H9 (cell line): ENCODE results near the gene PRAMEF14. TPM values are rescaled to one million over a fixed set of nuclear protein-coding genes. Genes with fewer than 3 reads are reported as not detected.
"Not testable (repeated sequence)": the region's sequence is repeated elsewhere in the genome, so short reads cannot be mapped to it uniquely, and the experiment has no call there.

Experiments used
- DNase-seq: peaks from one replicate; pipeline ENCODE4 v3.0.0-alpha.2; 2017
- H2AFZ ChIP-seq: one replicate; pipeline ENCODE4 v1.6.1; 2013; ENCODE audit warnings: mild to moderate bottlenecking, low read length, control low read depth, moderate library complexity
- H2AK5ac ChIP-seq: 2 replicates; pipeline ENCODE4 v1.6.1; 2013; ENCODE audit warnings: low read length, control low read depth, mixed read lengths; ENCODE audit not compliant: insufficient read length
- H2BK120ac ChIP-seq: one replicate; pipeline ENCODE4 v1.6.1; 2013; ENCODE audit warnings: low read depth, mild to moderate bottlenecking, low read length, control low read depth, inconsistent platforms; ENCODE audit not compliant: poor library complexity, severe bottlenecking
- H2BK12ac ChIP-seq: 2 replicates; pipeline ENCODE4 v1.6.1; 2013; ENCODE audit warnings: low read length, control low read depth, mixed read lengths, low read depth; ENCODE audit not compliant: insufficient read length
- H2BK15ac ChIP-seq: 2 replicates; pipeline ENCODE4 v1.6.1; 2013; ENCODE audit warnings: low read depth, low read length, control low read depth
- H2BK20ac ChIP-seq: one replicate; pipeline ENCODE4 v1.6.1; 2013; ENCODE audit warnings: low read depth, mild to moderate bottlenecking, low read length, control low read depth, inconsistent platforms; ENCODE audit not compliant: poor library complexity, severe bottlenecking
- H2BK5ac ChIP-seq: 2 replicates; pipeline ENCODE4 v1.6.1; 2013; ENCODE audit warnings: low read length, control low read depth, mixed read lengths; ENCODE audit not compliant: insufficient read length
- H3K14ac ChIP-seq: 2 replicates; pipeline ENCODE4 v1.6.1; 2013; ENCODE audit warnings: low read length, control low read depth; ENCODE audit not compliant: insufficient read depth
- H3K18ac ChIP-seq: 2 replicates; pipeline ENCODE4 v1.6.1; 2013; ENCODE audit warnings: low read depth, mild to moderate bottlenecking, mixed read lengths, low read length, control low read depth; ENCODE audit not compliant: insufficient read length
- H3K23ac ChIP-seq: 2 replicates; pipeline ENCODE4 v1.6.1; 2013; ENCODE audit warnings: low read length, control low read depth, mixed read lengths, low read depth; ENCODE audit not compliant: insufficient read length
- H3K23me2 ChIP-seq: 2 replicates; pipeline ENCODE4 v1.6.1; 2013; ENCODE audit warnings: low read depth, mild to moderate bottlenecking, mixed read lengths, low read length, control low read depth; ENCODE audit not compliant: insufficient read length, poor library complexity, severe bottlenecking
- H3K27ac ChIP-seq: 2 replicates; pipeline ENCODE4 v1.5.1; 2013; ENCODE audit warnings: low read length, control low read depth, mixed read lengths, low read depth; ENCODE audit not compliant: insufficient read length
- H3K27me3 ChIP-seq: 2 replicates; pipeline ENCODE4 v1.6.1; 2013; ENCODE audit warnings: low read length, control low read depth, inconsistent platforms; ENCODE audit not compliant: insufficient read depth
- H3K4ac ChIP-seq: 2 replicates; pipeline ENCODE4 v1.6.1; 2013; ENCODE audit warnings: low read depth, mild to moderate bottlenecking, control low read depth, inconsistent platforms, low read length, moderate library complexity
- H3K4me1 ChIP-seq: 2 replicates; pipeline ENCODE4 v1.6.1; 2013; ENCODE audit warnings: low read length, control low read depth, inconsistent platforms; ENCODE audit not compliant: insufficient read depth
- H3K4me2 ChIP-seq: 2 replicates; pipeline ENCODE4 v1.6.1; 2013; ENCODE audit warnings: low read length, control low read depth, mixed read lengths; ENCODE audit not compliant: insufficient read length, insufficient read depth
- H3K56ac ChIP-seq: 2 replicates; pipeline ENCODE4 v1.6.1; 2013; ENCODE audit warnings: low read depth, mild to moderate bottlenecking, mixed read lengths, low read length, control low read depth; ENCODE audit not compliant: insufficient read length
- H3K79me1 ChIP-seq: 2 replicates; pipeline ENCODE4 v1.6.1; 2013; ENCODE audit warnings: low read depth, mild to moderate bottlenecking, moderate library complexity, low read length, control low read depth, inconsistent platforms; ENCODE audit not compliant: insufficient read depth, poor library complexity, severe bottlenecking
- H3K79me2 ChIP-seq: 2 replicates; pipeline ENCODE4 v1.6.1; 2013; ENCODE audit warnings: low read length, control low read depth, inconsistent platforms; ENCODE audit not compliant: insufficient read depth
- H3K9ac ChIP-seq: 2 replicates; pipeline ENCODE4 v1.6.1; 2013; ENCODE audit warnings: low read length, control low read depth, mixed read lengths; ENCODE audit not compliant: insufficient read length; ENCODE audit errors: extremely low read depth
- H3K9me3 ChIP-seq: one replicate; pipeline ENCODE4 v1.6.1; 2013; ENCODE audit warnings: low read depth, low read length, inconsistent platforms; ENCODE audit not compliant: control insufficient read depth
- H3T11ph ChIP-seq: one replicate; pipeline ENCODE4 v1.6.1; 2013; ENCODE audit warnings: mild to moderate bottlenecking, low read length, control low read depth, inconsistent platforms
- H4K20me1 ChIP-seq: one replicate; pipeline ENCODE4 v1.6.1; 2013; ENCODE audit not compliant: control insufficient read depth, insufficient read length, insufficient read depth
- H4K5ac ChIP-seq: 2 replicates; pipeline ENCODE4 v1.6.1; 2013; ENCODE audit warnings: low read depth, mild to moderate bottlenecking, mixed read lengths, low read length, control low read depth; ENCODE audit not compliant: insufficient read length
- H4K8ac ChIP-seq: replicated peaks from 2 replicates; pipeline ENCODE4 v1.6.1; 2013; ENCODE audit warnings: low read length, control low read depth, mixed read lengths, low read depth; ENCODE audit not compliant: insufficient read length
- H4K91ac ChIP-seq: 2 replicates; pipeline ENCODE4 v1.6.1; 2013; ENCODE audit warnings: low read depth, mild to moderate bottlenecking, moderate library complexity, mixed read lengths, low read length, control low read depth; ENCODE audit not compliant: insufficient read length
- H3K27ac Mint-ChIP-seq, 3 experiments: 2 replicates in 2 of 3; 3 replicates in 1 of 3; pipeline ENCODE4 v1.8.0; 2020 to 2021; ENCODE audit warnings: mixed read lengths in 3 of 3, mild to moderate bottlenecking in 1 of 3, moderate library complexity in 1 of 3
- H3K27me3 Mint-ChIP-seq: 2 replicates; pipeline ENCODE4 v1.8.0; 2021; ENCODE audit warnings: low read depth, mild to moderate bottlenecking, moderate library complexity, mixed read lengths
- H3K36me3 Mint-ChIP-seq, 3 experiments: 2 replicates in 2 of 3; 3 replicates in 1 of 3; pipeline ENCODE4 v1.8.0; 2020 to 2021; ENCODE audit warnings: low read depth in 3 of 3, mixed read lengths in 3 of 3; ENCODE audit not compliant: insufficient read depth in 1 of 3
- H3K4me1 Mint-ChIP-seq, 2 experiments: 2 replicates each; pipeline ENCODE4 v1.8.0; 2020; ENCODE audit warnings: mixed read lengths in 2 of 2
- H3K4me3 Mint-ChIP-seq, 2 experiments: 2 replicates in 1 of 2; 3 replicates in 1 of 2; pipeline ENCODE4 v1.8.0; 2020 to 2021; ENCODE audit warnings: mild to moderate bottlenecking in 2 of 2, mixed read lengths in 2 of 2, moderate library complexity in 1 of 2
- H3K9me3 Mint-ChIP-seq, 2 experiments: 2 replicates in 1 of 2; 3 replicates in 1 of 2; pipeline ENCODE4 v1.8.0; 2020; ENCODE audit warnings: mild to moderate bottlenecking in 2 of 2, mixed read lengths in 2 of 2, moderate library complexity in 1 of 2
- CTCF ChIP-seq: fragments of 200-600 bp; sonication (generic); conservative IDR thresholded peaks from 3 replicates; pipeline ENCODE4 v1.8.0; 2021; ENCODE audit warnings: antibody characterized with exemption, mild to moderate bottlenecking
- WGBS: extraction: QIAGEN DNeasy Blood & Tissue Kit; methylation state at CpG from one replicate; pipeline ENCODE4 v1.1.7; 2013; ENCODE audit warnings: missing lambda C conversion rate, low lambda C conversion rate, mixed read lengths; ENCODE audit not compliant: insufficient read length; ENCODE audit errors: extremely low coverage; 5-methylcytosine and 5-hydroxymethylcytosine counted together
- total RNA-seq: library from RNA; stranded (reverse); gene quantifications from 2 replicates; pipeline ENCODE4 v1.2.1, GENCODE V29; 2021

Gene PRAMEF14
- total RNA-seq, 1 experiment from 2014 or later: not detected

GRCh38 chr1:13356774-13357173 is 9.8 kb upstream of the PRAMEF14 start:
- not testable (repeated sequence) for H3K4me1 Mint-ChIP-seq, H3K27me3 ChIP-seq, H3K4me3 Mint-ChIP-seq, H3K79me2 ChIP-seq, H3K4me1 ChIP-seq, H2AFZ ChIP-seq, H3T11ph ChIP-seq, H2AK5ac ChIP-seq, H3K18ac ChIP-seq, DNase-seq, H3K27ac Mint-ChIP-seq, H3K9me3 ChIP-seq, H2BK12ac ChIP-seq, H3K9ac ChIP-seq, H3K36me3 Mint-ChIP-seq, H3K4ac ChIP-seq, H2BK120ac ChIP-seq, H2BK5ac ChIP-seq, H3K27me3 Mint-ChIP-seq, H3K23ac ChIP-seq, H4K8ac ChIP-seq, H3K14ac ChIP-seq, H4K20me1 ChIP-seq, H4K5ac ChIP-seq, H2BK15ac ChIP-seq, H3K56ac ChIP-seq, H4K91ac ChIP-seq, H3K27ac ChIP-seq, H3K4me2 ChIP-seq, H2BK20ac ChIP-seq, H3K79me1 ChIP-seq, H3K23me2 ChIP-seq
- peaks cover 13 to 24% of the 10 kb centered on the region in 2 experiments for H3K9me3 Mint-ChIP-seq
- peak; percentile 68 for TF ChIP-seq CTCF
- no CpG with 5 or more reads among the region's 5 CpGs for WGBS
